Left renal cortex interstitium (tissue), 4 donors: Measurements from ENCODE around the gene SLC24A3. TPM values are rescaled to one million over a fixed set of nuclear protein-coding genes. Genes with fewer than 3 reads are reported as not detected.

Source experiments
- DNase-seq, 4 donors: peaks; one replicate each; pipeline ENCODE4 v3.0.0-alpha.2; 2013; ENCODE audit warnings: low read depth in 4 of 4, low spot score in 2 of 4, missing footprints in 1 of 4
- polyA plus RNA-seq, 4 donors: library from polyadenylated mRNA; unstranded; fragments of 120-200 nt; gene quantifications; one replicate each; pipeline ENCODE4 v1.2.1, GENCODE V29; 2013; ENCODE audit not compliant: insufficient read length in 4 of 4

SLC24A3 gene
- polyA plus RNA-seq, 4 donors: 3.8 to 6.3 (median 4.0) TPM

DNA sequence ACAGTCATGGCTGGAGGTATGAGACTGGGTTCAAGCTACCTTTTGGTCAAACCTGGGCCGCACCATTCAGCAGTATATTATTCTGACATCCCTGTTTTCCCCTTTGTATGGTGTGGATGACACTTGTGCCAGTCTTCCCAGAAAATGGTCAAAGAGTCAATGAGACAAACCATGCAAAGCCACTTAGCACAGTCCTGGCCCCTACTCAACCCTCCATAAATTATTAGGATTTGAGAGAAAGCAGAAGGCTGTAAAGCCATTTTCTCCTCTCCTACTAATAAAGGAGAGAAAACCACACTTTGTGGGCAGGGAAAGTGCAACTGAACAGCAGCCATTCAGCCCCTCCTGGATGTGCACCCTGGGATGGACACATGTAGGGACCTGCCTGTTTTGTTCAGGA lies 236.2 kb downstream of the SLC24A3 start:
- DNase-seq: no peak

GRCh38 chr20:19449051-19449450 lies 236.6 kb downstream of the SLC24A3 start:
- DNase-seq: no peak

DNA sequence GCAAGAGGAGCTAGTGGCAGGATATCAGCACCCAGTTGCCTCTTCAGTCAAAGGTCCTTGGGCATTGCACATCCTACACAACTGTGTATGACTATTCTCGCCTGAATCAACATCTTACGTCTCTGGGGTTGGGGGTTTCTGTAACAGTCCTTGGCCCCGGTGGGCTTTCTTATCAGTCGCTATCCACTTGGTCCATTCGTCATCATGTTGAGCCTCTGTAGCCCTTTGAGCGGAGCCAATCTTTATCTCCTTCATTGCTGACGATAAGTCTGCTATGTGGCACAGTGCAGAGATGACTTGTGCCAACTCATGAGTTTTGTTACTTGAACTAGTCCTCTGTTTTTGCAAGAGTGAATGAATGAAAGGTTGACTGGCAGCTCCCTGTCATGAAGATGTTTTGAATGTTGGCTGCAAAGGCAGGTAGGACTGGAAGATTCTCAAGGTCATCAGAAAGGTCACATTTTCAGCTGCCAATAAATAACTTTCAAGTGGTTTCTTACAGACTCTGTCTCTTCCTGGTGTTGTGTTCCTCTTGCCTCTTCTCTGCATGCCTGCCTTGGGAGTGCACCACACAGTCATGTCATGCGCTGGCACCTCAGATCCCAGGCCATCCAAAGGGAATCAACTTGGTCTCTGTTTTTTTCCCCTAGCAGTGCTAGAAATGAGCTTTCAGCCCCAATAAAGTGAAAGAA lies 238.9 kb downstream of the SLC24A3 start:
- DNase-seq: no peak

DNA sequence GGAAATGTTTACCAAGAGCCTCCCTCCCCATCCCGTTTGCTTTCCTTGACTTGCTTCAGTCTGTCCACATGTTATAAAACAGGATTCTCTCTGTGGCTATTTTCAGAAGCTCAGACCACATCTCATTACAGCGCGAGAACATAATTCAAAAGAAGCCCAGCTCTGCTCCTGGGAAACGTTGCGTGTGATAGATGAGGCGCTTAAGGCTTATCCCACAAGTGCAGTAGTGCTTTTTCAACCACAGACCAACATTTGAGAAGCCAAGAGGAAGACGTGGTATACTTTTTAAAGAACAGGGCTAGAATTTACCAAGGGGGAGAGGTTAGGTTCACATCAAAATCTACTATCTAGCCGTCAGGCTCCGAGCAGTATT lies 239.5 kb downstream of the SLC24A3 start:
- no peak for DNase-seq

GRCh38 chr20:19453410-19453809 lies 241.0 kb downstream of the SLC24A3 start:
- DNase-seq: no peak

DNA sequence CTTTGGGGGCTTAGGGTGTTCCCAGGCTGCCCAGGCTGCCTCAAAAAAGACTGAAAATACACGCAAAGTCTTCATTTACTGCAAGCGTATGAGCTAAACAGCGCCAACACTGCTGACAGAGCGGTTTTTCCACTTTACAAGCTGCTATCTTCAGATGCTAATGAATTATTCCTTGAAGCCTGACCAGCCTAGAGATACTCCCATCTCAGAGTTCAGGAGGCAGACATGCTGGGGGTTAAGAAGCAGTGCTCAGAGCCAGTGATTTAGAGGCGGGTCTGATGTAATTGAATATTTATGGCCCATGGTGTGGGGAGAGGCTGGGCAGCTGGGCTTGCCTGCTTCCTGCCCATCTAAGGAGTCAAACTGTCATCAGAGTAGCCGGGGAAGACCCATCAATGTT lies 241.4 kb downstream of the SLC24A3 start:
- peak in 2 of 4 donors; percentile 52 to 56 for DNase-seq

GRCh38 chr20:19456595-19457395 lies 244.4 kb downstream of the SLC24A3 start:
- peak in 2 of 4 donors; percentile 43 to 50 for DNase-seq

GRCh38 chr20:19457611-19458010 lies 245.2 kb downstream of the SLC24A3 start:
- no peak for DNase-seq

- DNase-seq: no peak
Observed at GRCh38 chr20:19460386-19460785, 247.9 kb downstream of the SLC24A3 start.

DNA sequence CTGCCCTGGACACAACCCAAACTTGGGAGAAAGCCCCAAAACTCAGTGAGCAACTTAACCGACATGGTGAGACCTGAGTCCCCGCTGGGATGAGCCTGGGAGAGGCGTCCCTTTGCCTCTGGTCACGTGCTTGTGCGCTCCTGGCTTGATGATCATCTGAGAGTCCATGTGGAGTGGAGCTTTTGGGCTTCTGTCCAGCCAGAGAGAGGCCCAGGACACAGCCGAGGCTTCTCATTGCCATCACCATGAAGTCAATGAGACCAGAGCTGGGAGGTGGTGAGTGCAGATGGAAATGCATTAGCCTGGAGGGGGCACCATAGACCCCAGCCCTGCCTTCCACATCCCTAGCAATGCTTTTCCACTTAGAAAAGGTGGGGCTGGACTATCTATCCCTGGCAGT lies 250.0 kb downstream of the SLC24A3 start:
- no peak for DNase-seq

DNA sequence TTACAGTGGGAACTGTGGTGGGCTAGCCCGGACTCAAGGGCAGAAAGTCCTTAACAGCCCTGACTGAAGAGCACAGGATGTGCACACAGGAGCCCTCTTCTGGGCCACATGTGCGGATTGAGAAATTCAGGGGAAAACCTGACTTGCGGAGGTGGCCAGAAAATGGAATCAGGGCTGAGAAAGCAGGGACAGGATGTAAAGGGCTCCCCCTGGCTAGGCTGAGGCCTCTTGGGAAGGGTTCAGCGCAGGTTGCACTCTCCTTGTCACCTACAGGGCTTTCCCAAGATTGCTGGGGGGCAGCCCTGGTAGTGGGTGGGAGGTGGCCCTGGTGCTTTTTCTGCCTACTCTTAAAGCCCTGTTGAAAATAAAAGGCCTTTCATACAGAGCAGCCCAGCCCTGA lies 251.2 kb downstream of the SLC24A3 start:
- DNase-seq: no peak

DNA sequence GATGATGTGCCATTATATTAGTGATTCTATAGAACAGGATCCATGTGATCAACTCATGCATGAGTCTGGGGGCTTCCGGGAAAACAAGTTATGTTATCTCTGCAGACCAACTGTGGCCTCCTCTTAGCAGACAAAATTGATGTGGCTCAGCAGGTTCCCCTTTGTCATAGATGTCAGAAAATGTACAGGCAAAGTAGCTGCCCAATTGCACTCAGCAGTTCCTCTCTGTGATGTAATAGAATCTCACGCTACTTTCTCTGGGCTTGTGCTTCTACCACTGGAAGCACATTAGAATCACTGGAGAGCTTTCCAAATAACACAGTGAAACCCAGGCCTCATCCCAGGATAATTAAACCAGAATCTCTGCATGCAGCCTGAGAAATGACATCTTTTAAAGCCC lies 253.1 kb downstream of the SLC24A3 start:
- DNase-seq: no peak

GRCh38 chr20:19466206-19466928 lies 253.9 kb downstream of the SLC24A3 start:
- no peak for DNase-seq

DNA sequence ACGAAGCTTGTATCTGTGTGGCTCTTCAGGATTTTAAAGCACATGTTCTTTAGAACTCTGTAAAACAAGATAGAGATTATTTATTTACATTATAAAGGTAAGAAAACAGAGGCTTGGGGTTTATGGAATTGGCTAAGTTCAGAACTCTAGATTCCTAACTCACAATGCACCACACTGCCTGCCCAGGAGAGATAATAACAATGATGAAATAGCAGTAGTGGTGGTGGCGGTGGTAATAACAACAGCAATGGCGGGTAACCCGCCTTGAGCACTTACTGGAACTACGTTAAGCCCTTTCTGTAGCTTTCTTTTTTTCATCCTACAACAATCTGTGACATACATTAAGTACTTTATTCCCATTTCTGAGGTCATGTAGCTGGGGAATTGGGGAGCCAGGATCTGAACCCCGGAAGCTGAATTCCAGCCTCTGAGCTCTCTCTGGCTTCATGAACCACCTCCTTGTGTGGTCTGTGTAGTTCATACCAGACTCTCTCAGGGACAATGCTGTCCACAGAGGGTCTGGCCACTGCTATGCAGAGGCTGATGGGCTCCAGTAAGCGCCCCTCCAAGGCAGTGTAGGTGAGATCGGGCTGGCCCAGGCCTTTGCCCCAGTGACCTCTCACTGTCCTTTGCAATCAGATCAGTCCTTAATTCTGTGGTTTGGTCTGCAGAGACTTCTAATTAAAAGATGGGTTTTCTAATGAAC lies 260.9 kb downstream of the SLC24A3 start:
- no peak for DNase-seq

GRCh38 chr20:19473922-19474286 lies 261.5 kb downstream of the SLC24A3 start:
- DNase-seq: peak in 1 of 4 donors; percentile 27

DNA sequence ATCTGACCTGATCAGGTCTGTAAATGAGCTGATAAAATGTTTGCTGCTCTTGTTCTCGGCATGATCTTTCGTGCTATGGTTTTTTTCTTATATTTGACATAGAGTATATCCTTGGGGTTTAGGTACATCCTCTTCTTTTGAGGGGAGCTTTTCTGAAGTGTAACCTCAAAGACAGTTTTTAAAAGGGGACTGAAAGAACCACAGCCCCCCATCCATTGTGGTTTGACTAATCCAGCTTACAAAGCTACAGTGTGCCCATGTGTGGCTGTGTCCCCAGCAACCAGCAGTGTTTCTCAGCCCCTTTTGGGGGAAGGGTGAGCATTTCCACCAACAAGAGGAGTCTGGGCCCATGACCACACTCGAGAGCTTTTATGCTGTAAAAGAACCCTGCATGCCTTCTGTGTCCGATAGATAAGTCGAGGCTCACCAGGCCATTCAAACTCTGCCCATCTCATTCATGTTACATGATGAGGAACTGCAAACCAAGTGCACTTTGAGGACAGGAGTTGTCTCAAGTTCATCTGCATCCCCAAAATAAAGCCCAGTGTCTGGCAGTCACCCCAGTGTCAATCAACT lies 266.0 kb downstream of the SLC24A3 start:
- no peak for DNase-seq

DNA sequence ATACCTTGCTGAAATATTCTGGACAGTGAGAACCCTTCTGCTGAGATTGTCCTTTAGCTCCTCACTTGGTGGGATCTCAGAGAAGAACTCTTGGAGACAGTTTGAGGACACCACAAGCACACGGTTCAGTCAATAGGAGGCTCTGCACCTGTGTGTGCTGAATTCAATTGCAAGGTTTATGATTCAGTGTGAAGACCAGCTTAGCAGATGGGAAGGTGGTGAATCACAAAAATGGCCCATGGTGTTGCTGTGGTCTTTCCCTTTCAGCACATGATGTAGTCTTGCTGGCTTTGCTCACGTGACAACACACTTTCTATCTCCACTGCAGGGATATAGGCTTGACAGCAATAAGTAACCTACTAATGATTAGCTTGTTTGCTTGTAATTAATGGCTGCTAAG lies 270.3 kb downstream of the SLC24A3 start:
- DNase-seq: no peak

DNA sequence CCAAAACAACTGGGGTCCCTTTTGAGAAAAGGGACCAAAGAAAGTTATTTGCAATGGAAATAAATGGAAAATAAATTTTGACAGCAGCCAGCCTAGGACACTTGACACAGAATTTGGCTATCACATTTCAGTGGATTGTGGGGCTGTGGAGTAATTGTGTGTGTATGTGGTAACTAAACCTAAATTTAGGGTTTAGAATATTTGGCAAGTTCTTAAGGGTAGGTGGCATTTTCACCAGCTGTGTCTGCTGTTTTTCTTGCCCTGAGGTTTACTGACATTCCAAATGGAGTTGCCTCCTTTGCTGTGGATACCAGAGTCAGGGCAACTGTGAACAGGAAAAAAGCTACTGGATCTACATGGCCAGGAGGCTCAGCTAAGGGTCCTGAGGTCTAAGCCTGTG lies 270.9 kb downstream of the SLC24A3 start:
- DNase-seq: no peak

GRCh38 chr20:19486446-19486845 lies 274.0 kb downstream of the SLC24A3 start:
- DNase-seq: no peak

DNA sequence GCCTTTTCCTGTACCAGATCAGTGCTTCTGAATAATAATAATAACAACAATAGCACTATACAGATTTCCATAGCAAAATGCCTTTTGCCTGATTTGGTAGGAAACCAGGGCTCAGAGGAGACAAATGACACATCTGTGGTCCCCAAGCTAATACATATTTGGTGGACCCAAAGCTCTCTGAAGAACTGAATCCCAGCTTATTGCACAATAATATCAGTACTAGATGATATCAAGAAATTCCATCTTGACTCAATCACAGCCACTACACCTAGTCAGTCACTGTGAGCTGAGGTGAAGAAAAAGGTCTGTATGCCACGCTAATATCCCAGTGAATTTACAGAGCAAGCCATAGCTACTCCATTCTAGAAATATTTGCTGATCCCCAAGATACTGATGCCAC lies 275.0 kb downstream of the SLC24A3 start:
- DNase-seq: no peak

DNA sequence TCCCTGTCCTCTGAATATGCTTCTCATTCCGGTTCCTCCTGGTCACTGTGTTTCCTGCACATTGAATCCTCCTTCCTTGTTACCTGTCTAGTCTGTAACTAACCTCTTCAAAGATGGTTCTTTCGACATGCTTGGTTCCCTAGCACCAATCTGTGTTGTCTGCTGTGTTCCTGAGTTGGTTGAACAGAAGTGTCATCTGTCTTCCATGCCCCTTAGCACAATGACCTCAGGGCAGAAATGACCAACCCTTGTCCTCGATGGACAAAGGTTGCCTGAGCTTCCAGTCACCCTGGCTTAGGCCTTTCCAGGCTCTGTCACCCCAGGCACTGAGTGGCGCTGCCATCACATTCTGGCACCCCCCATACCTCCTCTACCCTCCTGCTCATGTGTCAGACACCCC lies 278.8 kb downstream of the SLC24A3 start:
- no peak for DNase-seq
